EL (cell line): ENCODE data around the gene ANKRD2.
"Not testable (repeated sequence)": the region's sequence is repeated elsewhere in the genome, so short reads cannot be mapped to it uniquely, and the experiment has no call there.

Experiments used
- DNase-seq: peaks from one replicate; pipeline ENCODE4 v3.0.0-alpha.2; 2016

ANKRD2 gene, protein sequence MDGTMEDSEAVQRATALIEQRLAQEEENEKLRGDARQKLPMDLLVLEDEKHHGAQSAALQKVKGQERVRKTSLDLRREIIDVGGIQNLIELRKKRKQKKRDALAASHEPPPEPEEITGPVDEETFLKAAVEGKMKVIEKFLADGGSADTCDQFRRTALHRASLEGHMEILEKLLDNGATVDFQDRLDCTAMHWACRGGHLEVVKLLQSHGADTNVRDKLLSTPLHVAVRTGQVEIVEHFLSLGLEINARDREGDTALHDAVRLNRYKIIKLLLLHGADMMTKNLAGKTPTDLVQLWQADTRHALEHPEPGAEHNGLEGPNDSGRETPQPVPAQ

GRCh38 chr10:97572214-97572989 is at the start of gene ANKRD2:
ANKRD2 (plus strand) TSS chr10:97572779; CDS start chr10:97572789, 10 bp downstream.
- DNase-seq = peak; percentile 82

DNA sequence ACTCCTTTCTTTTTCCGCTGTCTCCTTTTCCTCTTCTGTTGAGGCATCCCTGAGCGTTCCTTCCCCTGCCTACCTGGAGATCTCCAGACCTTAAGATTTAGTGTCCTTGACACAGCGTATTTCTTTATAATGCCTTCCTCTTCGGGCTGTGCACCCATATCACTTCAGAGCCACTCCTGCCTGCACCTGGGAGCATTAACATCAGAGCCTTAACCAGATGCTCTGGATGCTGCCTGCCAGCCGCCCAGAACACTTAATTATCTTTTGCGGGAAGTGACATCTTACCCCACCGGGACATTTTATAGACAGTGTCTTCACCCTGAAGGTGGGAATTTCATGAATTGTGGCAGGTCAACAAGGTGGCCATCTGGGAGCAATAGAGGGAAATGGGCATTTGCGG is 49.6 kb upstream of the ANKRD2 start:
- DNase-seq = no peak

- DNase-seq = no peak
Observed at GRCh38 chr10:97525086-97525485, 47.5 kb upstream of the ANKRD2 start.

DNA sequence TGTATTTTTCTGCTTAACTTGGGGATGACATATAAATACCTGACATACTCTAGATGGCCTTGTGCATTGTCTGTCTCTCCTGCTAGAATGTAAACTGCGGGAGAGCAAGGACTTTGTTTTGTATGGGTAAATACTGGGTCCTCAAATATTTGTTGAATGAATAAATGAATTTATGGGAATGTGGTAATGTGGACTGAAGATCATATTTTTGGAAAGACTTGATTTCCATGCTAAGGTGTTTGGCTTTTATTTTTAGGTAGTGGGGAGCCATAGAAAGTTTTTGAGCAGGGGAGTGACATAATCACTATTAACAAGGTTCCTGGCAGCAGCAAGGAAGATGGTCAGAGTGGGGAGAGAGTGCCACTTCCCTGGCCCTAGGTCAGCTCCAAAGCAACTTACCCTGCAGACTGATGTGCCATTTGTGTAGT is 46.9 kb upstream of the ANKRD2 start:
- no peak for DNase-seq

DNA sequence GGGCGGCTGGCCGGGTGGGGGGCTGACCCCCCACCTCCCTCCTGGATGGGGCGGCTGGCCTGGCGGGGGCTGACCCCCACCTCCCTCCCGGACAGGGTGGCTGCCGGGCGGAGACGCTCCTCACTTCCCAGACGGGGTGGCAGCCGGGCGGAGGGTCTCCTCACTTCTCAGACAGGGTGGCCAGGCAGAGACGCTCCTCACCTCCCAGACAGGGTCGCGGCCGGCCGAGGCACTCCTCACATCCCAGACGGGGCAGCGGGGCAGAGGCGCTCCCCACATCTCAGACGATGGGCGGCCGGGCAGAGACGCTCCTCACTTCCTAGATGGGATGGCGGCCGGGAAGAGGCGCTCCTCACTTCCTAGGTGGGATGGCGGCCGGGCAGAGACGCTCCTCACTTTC is 43.7 kb upstream of the ANKRD2 start:
- not testable (repeated sequence) for DNase-seq

- DNase-seq = no peak
Observed at GRCh38 chr10:97529685-97530465, 42.7 kb upstream of the ANKRD2 start.

- peak; percentile 78 for DNase-seq
Observed at GRCh38 chr10:97531401-97531986, 41.1 kb upstream of the ANKRD2 start.

DNA sequence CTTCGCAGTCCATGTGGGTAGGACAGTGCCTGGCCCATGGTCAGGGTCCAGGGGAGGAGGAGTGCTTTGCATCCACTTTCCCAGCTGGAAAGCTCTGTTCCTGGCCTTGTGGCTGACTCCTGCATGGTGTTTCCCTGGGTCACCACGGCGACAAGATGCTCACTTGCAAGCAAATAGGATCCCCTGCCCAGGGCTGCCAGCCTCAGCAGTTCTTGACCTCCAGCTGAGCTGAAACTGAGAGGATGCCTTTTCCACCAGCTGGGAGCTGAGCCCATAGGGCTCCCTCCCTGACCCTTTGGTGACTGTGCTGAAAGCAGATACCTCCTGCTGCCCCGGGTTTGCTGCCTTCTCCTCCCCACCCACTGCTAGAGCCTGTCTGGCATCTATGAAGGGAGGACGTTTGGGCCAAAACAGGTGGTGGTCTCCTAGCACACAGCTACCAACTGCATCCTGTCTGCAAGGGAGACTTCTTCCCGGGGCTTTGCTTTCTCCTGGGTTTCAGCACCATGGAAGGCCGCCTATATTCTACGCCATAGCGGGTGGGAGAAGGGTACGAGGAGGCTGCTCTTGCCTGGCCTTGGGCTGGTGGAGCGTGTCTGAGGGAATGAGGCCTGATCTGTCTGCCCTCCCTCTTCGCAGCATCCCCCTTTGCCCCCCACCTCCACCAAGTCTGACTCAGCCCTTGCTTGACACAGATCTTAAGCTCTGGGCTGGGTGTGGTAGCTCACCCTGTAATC is 39.5 kb upstream of the ANKRD2 start:
- peak; percentile 57 for DNase-seq

DNA sequence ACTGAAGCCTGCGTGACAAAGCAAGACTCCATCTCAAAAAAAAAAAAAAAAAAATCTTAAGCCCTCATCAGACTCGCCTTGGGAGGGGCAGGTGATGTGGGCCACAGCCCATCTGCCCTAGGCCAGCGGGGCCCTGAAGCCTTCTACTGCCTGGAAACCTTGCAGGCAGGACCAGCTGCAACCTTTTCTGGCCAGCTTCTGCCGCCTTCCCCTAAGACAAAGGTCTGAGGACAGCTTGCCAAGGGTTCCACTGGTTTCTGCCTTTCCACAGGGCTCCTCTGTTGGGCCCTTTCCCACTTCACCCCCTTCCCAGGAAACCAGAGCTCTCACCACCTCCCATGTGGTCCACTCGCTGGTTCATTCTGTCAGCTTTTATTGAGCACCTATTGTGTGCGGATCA is 38.7 kb upstream of the ANKRD2 start:
- DNase-seq = no peak

DNA sequence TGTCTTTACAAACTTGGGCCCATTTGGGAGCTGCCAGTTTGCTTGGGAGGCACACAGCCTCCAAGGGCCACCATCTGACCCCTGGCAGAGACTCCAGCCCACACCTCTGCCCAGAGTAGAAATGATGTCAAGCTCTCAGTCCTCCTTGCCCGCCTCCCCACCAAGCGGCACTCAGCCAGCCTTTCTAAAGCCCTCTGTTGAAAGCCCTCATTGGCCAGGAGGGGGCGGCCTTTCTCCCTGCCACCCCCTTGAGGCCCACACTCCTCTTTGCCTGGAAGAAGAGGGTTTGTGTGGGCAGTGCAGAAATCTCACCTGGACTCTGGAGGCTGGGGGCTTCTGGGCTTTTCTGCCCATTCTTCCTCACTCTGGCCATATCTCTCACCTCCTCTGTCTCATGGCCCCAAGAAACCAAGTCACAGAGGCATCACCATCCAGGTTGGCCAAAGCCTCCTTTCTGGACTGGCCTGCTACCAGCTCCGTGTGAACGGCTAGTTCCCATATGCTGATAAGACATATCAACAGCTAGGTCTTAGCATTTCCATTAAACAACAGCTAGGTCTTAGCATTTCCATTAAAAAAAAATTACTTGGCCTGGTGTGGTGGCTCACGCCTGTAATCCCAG is 37.7 kb upstream of the ANKRD2 start:
- peak; percentile 47 for DNase-seq

- DNase-seq = no peak
Observed at GRCh38 chr10:97537186-97537869, 35.3 kb upstream of the ANKRD2 start.

GRCh38 chr10:97538411-97538810 is 34.2 kb upstream of the ANKRD2 start:
- peak; percentile 36 for DNase-seq

- DNase-seq = no peak
Observed at GRCh38 chr10:97538839-97539238, 33.7 kb upstream of the ANKRD2 start.

- DNase-seq = peak; percentile 92
Observed at GRCh38 chr10:97539523-97540200, 32.9 kb upstream of the ANKRD2 start.

DNA sequence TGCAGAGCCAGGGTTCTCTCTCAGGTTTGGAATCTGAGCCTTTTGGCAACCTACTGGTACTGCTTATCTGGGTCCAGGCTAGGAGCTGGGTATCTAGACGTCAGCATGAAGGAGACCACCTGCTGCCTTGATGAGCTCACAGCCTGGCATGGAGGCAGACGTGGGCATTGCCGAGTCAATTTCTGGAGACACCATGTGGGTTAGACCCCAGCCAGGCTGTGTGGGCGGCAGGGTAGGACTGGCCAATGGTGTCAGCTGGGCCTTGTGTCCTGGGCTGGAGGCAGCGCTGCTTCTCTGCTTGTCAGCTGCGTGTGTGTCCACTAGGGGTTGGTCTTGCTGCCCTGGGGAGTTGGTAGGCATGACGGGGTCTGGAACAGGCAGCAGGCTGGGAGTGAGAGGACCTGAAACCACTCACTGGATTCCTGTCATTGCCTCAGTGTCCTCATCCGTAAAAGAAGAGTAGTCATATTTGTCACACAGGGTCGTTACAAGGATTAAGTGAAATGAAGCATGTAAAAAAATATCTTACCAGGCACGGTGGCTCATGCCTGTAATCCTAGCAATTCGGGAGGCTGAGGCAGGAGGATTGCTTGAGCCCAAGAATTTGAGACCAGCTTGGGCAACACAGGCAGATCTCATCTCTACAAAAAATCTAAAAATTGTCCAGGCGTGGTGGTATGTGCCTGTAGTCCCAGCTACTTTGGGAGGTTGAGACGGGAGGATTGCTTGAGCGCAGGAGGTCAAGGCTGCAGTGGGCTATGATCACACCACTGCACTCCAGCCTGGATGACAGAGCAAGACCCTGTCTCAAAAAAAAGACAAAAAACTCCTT is 31.7 kb upstream of the ANKRD2 start:
- DNase-seq = no peak

- peak; percentile 92 for DNase-seq
Observed at GRCh38 chr10:97542169-97543024, 30.2 kb upstream of the ANKRD2 start.

DNA sequence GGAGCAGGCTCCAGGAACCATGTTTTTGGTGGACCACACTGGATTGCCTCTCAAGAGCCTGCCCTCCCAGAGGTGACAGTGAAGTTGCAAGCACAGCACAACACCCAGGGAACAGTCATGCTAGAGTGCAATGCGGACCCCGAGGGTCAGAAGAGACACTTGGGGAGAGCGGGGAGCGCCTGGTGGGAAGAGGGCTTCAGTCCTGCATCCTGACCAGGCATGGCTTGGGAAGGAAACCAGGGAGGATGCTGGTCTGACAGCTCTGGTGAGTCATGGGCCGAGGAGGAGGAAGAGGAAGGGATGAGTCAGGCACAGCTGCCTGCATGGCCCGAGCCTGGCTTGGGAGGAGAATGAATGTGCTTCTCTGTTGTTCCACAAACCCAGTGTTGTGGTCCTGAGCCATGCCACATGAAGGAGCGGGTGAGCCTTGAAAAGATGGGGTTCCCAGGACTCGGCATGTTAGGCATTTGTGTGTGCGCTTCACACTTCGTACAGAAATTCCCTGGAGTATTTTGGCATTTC is 29.5 kb upstream of the ANKRD2 start:
- DNase-seq = peak; percentile 97
